Lung microvascular endothelial cell (primary cell): ENCODE data around the gene AURKB. TPM values are rescaled to one million over a fixed set of nuclear protein-coding genes. Genes with fewer than 3 reads are reported as not detected.
A peak's percentile ranks its signal among the peaks of the same experiment; 100 is the strongest.
"Not testable (repeated sequence)": the region's sequence is repeated elsewhere in the genome, so short reads cannot be mapped to it uniquely, and the experiment has no call there.

ENCODE experiments used
- DNase-seq, 2 donors: peaks; one replicate each; pipeline versions ENCODE4 v3.0.0 to v3.0.0-alpha.2; 2010; ENCODE audit warnings: low read depth in 2 of 2
- total RNA-seq: library from RNA; depleted of rRNA; stranded (reverse); fragments of >200 nt; gene quantifications from 2 replicates; pipeline ENCODE4 v1.2.1, GENCODE V29; 2014

Gene AURKB
- total RNA-seq, result 4.4 and 16.6 TPM in 2 replicates

GRCh38 chr17:8209907-8210760 is at the start of gene AURKB:
AURKB (minus strand) TSS chr17:8210575; CDS start chr17:8210224, 351 bp downstream.
- peak; percentile 97 to 98 for DNase-seq

GRCh38 chr17:8257801-8258200 is 47.4 kb upstream of the AURKB start:
- DNase-seq, result no peak

GRCh38 chr17:8256691-8257090 is 46.3 kb upstream of the AURKB start:
- no peak for DNase-seq

- no peak for DNase-seq
Measured at GRCh38 chr17:8256291-8256690, 45.9 kb upstream of the AURKB start.

GRCh38 chr17:8255499-8255898 is 45.1 kb upstream of the AURKB start:
- DNase-seq, result no peak

- no peak for DNase-seq
Measured at GRCh38 chr17:8254881-8255280, 44.5 kb upstream of the AURKB start.

GRCh38 chr17:8253801-8254200 is 43.4 kb upstream of the AURKB start:
- peak in 1 of 2 donors; percentile 61 for DNase-seq

- not testable (repeated sequence) for DNase-seq
Measured at GRCh38 chr17:8251411-8251810, 41.0 kb upstream of the AURKB start.

- DNase-seq, result no peak
Measured at GRCh38 chr17:8249621-8250500, 39.5 kb upstream of the AURKB start.

GRCh38 chr17:8248751-8249607 is 38.6 kb upstream of the AURKB start, which contains the start of gene PFAS:
PFAS (plus strand) TSS chr17:8249289; CDS start chr17:8253938, 4,649 bp downstream.
- peak; percentile 93 to 95 for DNase-seq

- no peak for DNase-seq
Measured at GRCh38 chr17:8244768-8245167, 34.4 kb upstream of the AURKB start.

GRCh38 chr17:8243827-8244226 is 33.5 kb upstream of the AURKB start:
- no peak for DNase-seq

- no peak for DNase-seq
Measured at GRCh38 chr17:8237886-8238285, 27.5 kb upstream of the AURKB start.

- no peak for DNase-seq
Measured at GRCh38 chr17:8237175-8237574, 26.8 kb upstream of the AURKB start.

- DNase-seq, result no peak
Measured at GRCh38 chr17:8235676-8236075, 25.3 kb upstream of the AURKB start.

GRCh38 chr17:8234361-8235270 is 24.2 kb upstream of the AURKB start:
- peak in 1 of 2 donors; percentile 24 for DNase-seq

GRCh38 chr17:8231701-8232100 is 21.3 kb upstream of the AURKB start:
- no peak for DNase-seq

- DNase-seq, result no peak
Measured at GRCh38 chr17:8227238-8227581, 16.8 kb upstream of the AURKB start.

- DNase-seq, result peak; percentile 92 to 93
Measured at GRCh38 chr17:8226536-8227237, 16.3 kb upstream of the AURKB start.
